GM19324 (cell line): ENCODE measurements around the gene MTOR.
"Not testable (repeated sequence)": the region's sequence is repeated elsewhere in the genome, so short reads cannot be mapped to it uniquely, and the experiment has no call there.

Source experiments
- ATAC-seq: cut with Tn5 transposase; IDR thresholded peaks from one replicate; pipeline ENCODE4 v1.9.1; 2021; ENCODE audit warnings: mild to moderate bottlenecking, moderate library complexity; ENCODE audit not compliant: unreplicated experiment, low FRiP score

MTOR gene

DNA sequence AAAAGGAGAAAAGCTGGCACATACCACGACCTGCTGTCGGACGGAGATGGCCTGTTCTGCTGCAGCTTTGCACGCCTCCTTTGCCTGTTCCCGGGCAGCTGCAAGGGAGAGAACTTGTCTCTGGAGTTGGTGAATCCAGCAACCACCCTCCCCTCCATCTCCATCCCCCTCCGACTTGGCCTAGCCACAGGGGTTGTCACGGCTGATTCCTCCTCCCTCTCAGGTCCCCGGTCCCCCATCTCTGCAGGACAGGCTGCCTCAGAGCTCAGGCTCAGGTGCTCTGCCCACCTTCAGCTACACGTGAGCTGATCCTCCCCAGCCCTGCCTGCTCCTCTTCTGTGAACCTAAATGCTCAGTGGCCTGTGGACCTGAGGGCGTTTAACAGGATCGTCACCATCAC, 191.5 kb downstream of the MTOR start:
- no peak for ATAC-seq

DNA sequence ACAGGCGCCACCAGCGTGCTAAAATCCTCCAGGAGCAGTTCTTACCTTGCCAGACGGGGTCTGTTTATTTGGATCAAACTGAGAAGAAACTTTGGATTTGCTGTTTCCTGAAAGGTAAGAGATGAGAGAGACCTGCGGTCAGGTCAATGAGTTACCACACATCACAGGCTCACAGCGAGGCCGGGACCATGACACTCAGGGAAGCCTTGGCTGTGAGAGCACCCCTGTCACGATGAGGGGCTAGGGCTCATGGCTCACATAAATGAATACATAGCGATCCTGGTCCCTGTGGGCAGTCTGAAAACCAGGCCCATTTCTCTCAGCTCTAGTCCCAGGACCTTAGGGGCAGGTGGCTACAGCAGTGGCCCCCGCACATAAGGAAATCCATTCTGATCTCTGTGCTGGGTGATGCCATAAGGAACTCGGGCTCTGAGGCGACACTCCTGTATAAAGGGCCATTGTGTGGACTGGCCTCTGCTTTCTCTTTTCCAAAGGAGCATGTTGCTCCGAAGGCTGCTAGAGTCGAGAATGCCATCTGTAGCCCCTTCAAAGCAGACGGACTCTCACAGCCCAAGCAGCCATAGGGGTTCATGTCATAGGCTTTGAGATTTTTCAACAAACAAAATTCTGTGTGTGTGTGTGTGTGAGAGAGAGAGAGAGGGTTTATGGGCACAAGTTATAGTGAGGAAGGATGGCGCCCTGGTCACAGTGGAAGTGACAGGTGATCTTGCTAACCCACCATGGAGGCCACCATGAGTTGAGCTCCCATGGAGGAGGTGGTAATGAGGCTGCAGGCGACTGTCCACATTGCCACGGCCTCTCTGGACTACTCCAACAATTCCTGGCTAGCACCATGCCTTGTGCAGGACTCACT, 193.5 kb downstream of the MTOR start:
- no peak for ATAC-seq

- no peak for ATAC-seq
Observed at GRCh38 chr1:11067716-11068599, 194.4 kb downstream of the MTOR start.

DNA sequence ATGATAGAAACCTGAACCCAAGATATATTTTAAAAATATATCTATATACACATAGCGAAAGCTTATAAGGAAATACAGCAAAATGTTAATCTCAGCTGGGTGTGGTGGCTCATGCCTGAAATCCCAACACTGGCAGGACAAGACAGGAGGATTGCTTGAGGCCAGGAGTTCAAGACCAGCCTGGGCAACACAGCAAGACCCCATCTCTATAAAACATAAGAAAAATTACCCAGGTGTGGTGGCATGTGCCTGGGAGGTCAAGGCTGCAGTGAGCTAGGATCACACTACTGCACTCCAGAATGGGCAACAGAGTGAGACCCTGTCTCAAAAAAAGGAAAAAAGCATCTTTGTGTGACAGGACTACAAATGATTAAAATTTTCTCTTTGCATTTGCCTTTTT, 196.6 kb downstream of the MTOR start:
- ATAC-seq = no peak

DNA sequence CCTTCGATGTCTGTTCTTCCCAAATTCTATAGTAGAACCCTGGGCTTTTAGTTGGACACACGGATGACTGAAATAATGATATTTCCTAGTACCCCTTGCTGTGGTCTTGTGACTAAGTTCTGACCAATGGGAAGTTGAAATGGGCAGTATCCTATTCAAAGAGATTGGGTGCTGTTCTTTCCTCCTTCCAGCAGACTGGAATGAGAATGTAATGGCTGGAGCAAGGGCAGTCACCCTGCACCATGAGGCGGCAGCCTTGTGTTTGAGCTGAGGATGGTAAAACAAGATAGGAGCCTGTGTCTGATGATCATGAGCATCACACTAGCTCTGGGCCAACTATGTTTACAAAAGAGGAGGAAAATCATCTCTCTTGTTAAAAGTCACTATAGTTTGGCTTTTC, 197.4 kb downstream of the MTOR start:
- no peak for ATAC-seq

- not testable (repeated sequence) for ATAC-seq
Observed at GRCh38 chr1:11063937-11064537, 198.3 kb downstream of the MTOR start.

DNA sequence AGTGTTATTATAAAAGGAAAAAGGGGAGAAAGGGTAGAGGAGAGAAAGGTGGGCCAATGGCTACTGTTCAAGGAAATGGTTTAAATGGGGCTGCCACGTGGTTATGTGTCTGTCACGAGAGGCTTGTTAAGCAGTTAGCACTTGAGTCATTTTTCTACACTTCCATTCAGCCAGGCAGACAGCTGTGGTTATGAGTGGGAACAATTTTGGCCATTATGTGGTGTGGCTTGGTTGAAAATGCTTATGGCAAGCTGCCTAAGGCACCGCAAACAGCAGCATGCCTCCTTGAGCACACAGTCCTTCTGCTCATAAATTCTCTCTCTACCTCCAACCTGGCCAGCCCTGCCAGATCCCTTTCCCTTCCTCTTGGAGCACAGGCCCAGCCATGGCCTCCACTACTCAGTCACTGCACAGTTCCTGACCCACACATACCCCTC, 199.4 kb downstream of the MTOR start:
- ATAC-seq = no peak

DNA sequence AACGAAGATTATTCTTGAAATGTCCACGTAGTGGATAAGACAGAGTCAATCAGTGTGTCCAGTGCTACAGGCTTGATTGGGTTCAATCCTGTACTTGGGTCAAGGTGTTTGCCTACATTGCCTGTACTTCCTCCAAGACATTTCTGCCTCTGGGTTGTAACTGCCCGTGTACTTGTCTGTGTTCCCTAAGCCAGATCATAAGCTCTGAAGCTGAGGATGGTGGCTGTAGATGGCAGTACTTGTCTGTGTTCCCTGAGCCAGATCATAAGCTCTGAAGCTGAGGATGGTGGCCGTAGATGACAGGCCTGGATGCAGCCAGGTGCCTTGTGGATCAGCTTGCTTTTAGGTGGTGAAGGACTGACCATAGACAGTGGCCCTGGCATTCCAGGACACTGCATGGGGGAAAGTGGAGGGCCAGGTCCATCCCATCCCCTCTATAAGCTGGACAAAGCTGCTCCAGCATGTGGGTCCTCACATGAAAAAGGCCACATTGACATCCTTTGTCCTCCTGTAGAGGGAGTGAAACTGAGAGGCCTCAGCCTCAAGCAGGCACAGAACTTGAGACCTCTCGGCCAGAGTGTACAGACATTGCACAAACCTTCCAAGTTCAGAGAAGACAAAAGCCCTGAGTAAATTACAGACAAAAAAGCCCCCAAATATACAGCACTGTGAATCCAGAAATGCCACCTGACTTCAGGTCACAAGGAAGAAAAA, 200.5 kb downstream of the MTOR start:
- ATAC-seq = no peak

DNA sequence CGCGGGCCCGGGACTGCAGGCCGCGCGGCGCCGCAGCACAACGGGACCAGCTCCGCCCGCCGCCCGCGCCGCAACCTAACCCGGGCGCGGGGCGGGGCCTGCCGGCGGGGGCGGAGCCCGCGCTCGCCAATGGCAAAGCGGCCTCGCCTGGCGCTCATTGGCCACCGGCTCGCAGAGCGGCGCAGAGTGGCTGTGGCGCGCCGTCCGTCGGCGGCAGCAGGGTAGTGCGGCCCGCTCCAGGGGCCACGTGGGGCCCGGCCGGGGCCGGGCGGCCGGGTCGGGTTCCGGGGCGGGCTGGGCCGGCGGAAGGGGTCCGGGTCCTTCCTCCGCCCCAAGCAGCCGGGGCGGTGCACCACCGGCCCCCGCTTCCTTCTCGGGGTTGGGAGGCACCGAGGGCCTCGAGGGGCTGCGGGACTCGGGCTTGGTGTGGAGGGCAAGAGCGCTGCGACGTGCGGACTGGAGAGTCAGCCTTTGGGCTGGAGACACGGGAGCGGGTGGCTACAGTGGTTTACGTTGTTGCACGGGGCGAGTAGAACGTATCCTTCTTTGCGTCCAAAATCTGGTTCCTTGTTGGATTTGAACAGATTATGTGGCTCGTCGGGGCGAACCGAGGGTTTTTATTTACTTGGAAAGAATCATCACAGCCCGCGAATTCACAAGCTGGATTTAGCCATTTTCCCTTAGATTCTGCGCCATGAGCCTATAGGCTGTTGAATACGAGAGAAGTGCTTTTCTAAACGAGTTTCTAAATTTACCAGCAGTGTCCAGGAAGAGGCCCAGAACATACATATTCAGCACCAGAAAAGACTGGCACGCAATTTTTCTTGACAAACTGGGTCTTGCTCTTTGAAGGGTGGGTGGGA, 202.2 kb downstream of the MTOR start, which contains the start of gene SRM:
TSS of gene SRM (minus strand) at position 51 of the 863 bp plus-strand sequence. CDS start 75 bp downstream, outside the sequence.
- peak; percentile 92 for ATAC-seq

GRCh38 chr1:11059155-11059967, 203.0 kb downstream of the MTOR start:
- peak; percentile 24 for ATAC-seq

- ATAC-seq = no peak
Observed at GRCh38 chr1:11058595-11059154, 203.7 kb downstream of the MTOR start.

DNA sequence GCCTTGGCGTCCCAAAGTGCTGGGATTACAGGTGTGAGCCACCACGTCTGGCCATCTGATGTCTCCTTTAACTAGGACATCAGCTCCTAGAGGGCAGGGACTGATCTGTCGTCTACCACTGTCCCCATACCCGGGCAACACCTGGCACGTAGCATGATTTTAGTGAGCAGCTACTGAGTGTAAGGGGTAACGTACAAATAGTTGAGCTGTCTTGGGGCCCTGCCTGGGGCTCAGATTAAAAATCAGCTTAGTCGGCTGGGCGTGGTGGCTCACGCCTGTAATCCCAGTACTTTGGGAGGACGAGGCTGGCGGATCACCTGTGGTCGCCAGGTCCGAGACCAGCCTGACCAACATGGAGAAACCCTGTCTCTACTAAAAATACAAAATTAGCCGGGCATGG, 204.3 kb downstream of the MTOR start:
- no peak for ATAC-seq

DNA sequence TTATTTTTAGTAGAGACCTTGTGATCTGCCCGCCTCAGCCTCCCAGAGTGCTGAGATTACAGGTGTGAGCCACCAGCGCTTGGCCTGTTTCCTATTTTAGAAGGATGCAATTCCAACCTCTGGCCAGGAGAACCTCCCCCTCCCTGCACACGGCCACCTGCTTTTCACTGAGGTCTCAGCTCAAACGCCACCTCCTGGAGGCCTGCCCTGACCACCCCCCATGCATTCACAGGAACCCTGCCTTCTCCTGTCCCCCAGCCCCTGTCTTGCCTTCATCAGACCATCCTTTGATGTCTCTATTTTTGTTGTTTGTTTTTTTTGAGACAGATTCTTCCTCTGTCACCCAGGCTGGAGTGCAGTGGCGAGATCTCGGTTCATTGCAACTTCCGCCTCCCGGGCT, 204.9 kb downstream of the MTOR start:
- ATAC-seq = no peak
